Omental fat pad (tissue), 4 donors: ENCODE data around the gene REM1. TPM values are rescaled to one million over a fixed set of nuclear protein-coding genes. Genes with fewer than 3 reads are reported as not detected.

ENCODE experiments used
- ATAC-seq: fragments of 150-250 bp; one replicate; pipeline ENCODE4 v1.9.1; 2016; ENCODE audit warnings: mild to moderate bottlenecking, moderate library complexity; ENCODE audit not compliant: low FRiP score
- DNase-seq: peaks from one replicate; pipeline ENCODE4 v3.0.0-alpha.2; 2019; ENCODE audit warnings: low spot score
- total RNA-seq, 4 donors: library from RNA; depleted of rRNA; stranded (reverse); fragments of >200 nt; gene quantifications; one replicate each; pipeline ENCODE4 v1.1.0, GENCODE V29; 2016
- TF ChIP-seq, protein P1 (sequence below), 3 donors: fragments of 450-650 bp; IDR thresholded peaks; one replicate each; pipeline ENCODE4 v1.5.1; 2016 to 2017; ENCODE audit warnings: antibody characterized with exemption in 3 of 3, mild to moderate bottlenecking in 3 of 3, moderate library complexity in 2 of 3

The REM1 gene
- total RNA-seq, 4 donors from 2014 or later: 1.6 to 12.3 (median 4.0) TPM; not detected in 1

DNA sequence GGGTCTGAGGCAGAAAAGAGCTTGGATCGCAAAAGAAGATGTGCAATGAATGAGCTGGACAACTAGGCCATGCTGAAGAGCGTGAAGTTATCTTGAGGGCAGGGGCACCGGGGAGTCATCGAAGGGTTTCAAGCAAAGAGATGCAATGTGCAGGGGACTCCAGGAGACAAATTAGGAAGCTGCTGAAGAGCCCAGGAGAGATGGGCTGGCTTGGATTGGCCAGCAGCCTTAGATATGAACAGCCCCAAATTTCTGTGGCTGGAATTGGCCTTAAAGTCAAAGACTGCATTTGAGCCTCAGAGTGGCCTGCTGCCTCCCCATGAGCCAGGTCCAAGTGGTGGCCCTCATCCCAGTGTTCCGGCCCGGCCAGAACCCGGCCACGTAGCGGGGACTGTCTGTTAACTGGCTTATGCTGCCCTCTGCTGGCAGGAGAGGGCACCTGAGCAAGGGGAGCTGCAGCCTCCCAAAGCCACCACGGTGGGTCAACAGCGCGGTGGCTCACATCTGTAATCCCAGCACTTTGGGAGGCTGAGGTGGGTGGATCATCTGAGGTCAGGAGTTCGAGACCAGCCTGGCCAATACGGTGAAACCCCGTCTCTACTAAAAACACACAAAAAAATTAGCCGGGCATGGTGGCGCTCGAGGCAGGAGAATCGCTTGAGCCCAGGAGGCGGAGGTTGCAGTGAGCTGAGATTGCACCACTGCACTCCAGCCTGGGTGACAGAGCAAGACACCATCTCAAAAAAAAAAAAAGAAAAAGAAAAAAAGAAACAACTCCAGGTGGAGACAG lies 28.0 kb downstream of the REM1 start:
- DNase-seq (peak; percentile 82), ATAC-seq (peak; percentile 95)

GRCh38 chr20:31505903-31506302 lies 30.8 kb downstream of the REM1 start:
- ATAC-seq (no peak), DNase-seq (no peak)
- TF ChIP-seq, protein P1, sequence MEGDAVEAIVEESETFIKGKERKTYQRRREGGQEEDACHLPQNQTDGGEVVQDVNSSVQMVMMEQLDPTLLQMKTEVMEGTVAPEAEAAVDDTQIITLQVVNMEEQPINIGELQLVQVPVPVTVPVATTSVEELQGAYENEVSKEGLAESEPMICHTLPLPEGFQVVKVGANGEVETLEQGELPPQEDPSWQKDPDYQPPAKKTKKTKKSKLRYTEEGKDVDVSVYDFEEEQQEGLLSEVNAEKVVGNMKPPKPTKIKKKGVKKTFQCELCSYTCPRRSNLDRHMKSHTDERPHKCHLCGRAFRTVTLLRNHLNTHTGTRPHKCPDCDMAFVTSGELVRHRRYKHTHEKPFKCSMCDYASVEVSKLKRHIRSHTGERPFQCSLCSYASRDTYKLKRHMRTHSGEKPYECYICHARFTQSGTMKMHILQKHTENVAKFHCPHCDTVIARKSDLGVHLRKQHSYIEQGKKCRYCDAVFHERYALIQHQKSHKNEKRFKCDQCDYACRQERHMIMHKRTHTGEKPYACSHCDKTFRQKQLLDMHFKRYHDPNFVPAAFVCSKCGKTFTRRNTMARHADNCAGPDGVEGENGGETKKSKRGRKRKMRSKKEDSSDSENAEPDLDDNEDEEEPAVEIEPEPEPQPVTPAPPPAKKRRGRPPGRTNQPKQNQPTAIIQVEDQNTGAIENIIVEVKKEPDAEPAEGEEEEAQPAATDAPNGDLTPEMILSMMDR (IDR thresholded peaks at IDR 0.05): no peak

More for the DNA sequence above, 28.0 kb downstream of the REM1 start:
- TF ChIP-seq, protein P1 (IDR thresholded peaks at IDR 0.05): peak in 2 of 3 donors; percentile 86 to 94

GRCh38 chr20:31508517-31509244 lies 33.6 kb downstream of the REM1 start:
- TF ChIP-seq, protein P1 (IDR thresholded peaks at IDR 0.05): no peak
- DNase-seq: no peak
- ATAC-seq: no peak

DNA sequence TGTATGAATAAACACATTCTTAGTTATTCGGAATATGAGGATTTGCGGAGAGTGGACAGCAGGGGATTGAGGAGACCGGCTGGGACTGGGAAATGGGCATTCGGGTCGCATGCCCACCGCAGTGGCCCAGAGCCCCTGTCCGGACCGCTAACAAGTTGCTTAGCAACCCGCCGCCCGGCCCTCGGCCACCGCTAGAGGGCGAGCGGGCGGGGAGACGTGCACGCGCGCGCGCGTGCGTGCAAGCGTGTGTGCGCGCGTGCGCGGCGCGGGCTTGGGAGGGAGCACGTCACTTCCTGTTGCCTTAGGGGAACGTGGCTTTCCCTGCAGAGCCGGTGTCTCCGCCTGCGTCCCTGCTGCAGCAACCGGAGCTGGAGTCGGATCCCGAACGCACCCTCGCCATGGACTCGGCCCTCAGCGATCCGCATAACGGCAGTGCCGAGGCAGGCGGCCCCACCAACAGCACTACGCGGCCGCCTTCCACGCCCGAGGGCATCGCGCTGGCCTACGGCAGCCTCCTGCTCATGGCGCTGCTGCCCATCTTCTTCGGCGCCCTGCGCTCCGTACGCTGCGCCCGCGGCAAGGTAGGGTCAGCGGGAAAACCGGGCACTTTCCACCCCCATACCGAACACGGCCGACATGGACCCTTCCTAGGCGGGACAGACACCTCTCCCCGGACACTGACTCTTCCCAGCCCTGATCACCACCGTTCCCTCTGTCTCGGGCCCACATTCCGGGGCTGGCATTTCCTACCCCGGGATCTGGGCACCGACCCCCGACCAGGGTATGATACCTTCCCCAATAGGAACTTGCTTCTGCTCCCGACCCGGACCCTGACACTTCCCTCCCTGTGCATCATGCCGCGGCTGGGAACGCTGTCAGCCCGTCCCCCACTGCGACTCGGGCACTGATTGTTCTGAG lies 39.3 kb downstream of the REM1 start, which contains the start of gene HM13:
HM13 (plus strand) TSS at position 289 of the 918 bp plus-strand sequence; CDS start at position 399, 110 bp downstream.
- TF ChIP-seq, protein P1 (IDR thresholded peaks at IDR 0.05): peak in 2 of 3 donors; percentile 93 to 99
- ATAC-seq (peak; percentile 94), DNase-seq (peak; percentile 71)

GRCh38 chr20:31515072-31515774 lies 40.1 kb downstream of the REM1 start:
- DNase-seq (no peak), ATAC-seq (no peak)
- TF ChIP-seq, protein P1 (IDR thresholded peaks at IDR 0.05): no peak

DNA sequence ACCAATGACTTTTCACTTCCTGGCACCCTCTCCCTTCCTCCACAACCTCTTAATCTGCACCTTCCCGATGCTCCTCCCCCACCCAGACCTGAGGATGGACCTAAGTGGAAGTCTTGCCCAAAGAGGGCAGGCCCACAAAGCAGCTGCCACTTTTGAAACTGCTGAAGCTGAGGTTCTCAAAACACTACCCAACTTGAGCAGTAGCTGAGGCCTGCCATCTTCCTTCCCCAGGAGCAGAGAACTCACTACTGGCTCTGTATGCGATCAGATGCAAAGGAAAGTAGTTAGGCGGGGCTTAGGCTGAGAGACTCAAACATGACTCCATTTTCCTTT lies 40.7 kb downstream of the REM1 start:
- no peak for DNase-seq
- no peak for ATAC-seq
- TF ChIP-seq, protein P1 (IDR thresholded peaks at IDR 0.05): no peak
